GM12878 (cell line): ENCODE measurements around the gene CTNS. TPM values are rescaled to one million over a fixed set of nuclear protein-coding genes. Genes with fewer than 3 reads are reported as not detected.

Experiments used
- ATF2 ChIP-seq: IDR thresholded peaks from 2 replicates; pipeline ENCODE4 v1.6.1; 2012; ENCODE audit warnings: low read length, inconsistent platforms
- BCLAF1 ChIP-seq: fragments of 450-650 bp; IDR thresholded peaks from 2 replicates; pipeline ENCODE4 v1.6.1; 2017; ENCODE audit warnings: antibody characterized with exemption, mild to moderate bottlenecking, moderate library complexity
- BHLHE40 ChIP-seq, 2 experiments: fragments of 450-650 bp in 1 of 2; IDR thresholded peaks; 2 replicates each; pipeline ENCODE4 v1.6.1; 2011 to 2017; ENCODE audit warnings: low read depth in 2 of 2, borderline replicate concordance in 1 of 2, improper control_type of control experiment in 1 of 2, low read length in 1 of 2, mild to moderate bottlenecking in 1 of 2
- CBX3 ChIP-seq: fragments of 200-600 bp; sonication (generic); IDR thresholded peaks from 2 replicates; pipeline ENCODE4 v1.6.1; 2016; ENCODE audit warnings: low read depth, borderline replicate concordance
- CEBPB ChIP-seq, 2 experiments: fragments of 150-350 bp in 1 of 2; IDR thresholded peaks; 2 replicates each; pipeline ENCODE4 v1.6.1; 2012 to 2014; ENCODE audit warnings: low read depth in 2 of 2, low read length in 2 of 2, borderline replicate concordance in 1 of 2, inconsistent platforms in 1 of 2
- FOS ChIP-seq: IDR thresholded peaks from 3 replicates; pipeline ENCODE4 v1.6.1; 2011; ENCODE audit warnings: borderline replicate concordance; ENCODE audit not compliant: insufficient read length; ENCODE audit errors: extremely low read depth
- KLF5 ChIP-seq: fragments of 450-650 bp; IDR thresholded peaks from 2 replicates; pipeline ENCODE4 v1.6.1; 2014; ENCODE audit warnings: mild to moderate bottlenecking; ENCODE audit not compliant: partially characterized antibody
- ZNF687 ChIP-seq: fragments of 450-650 bp; IDR thresholded peaks from 2 replicates; pipeline ENCODE4 v1.6.1; 2017; ENCODE audit warnings: mild to moderate bottlenecking, moderate library complexity
- polyA plus RNA-seq, 11 experiments: library from polyadenylated mRNA; depleted of rRNA in 4 of 11; unstranded in 6 of 11; stranded (reverse) in 5 of 11; fragments of >200 nt; fragmentation: Nextera tagmentation in 4 of 11; fragmentation: Illumina TruSeq in 1 of 11; extraction: Ambion mirVana in 4 of 11; extraction: Trizol in 1 of 11; gene quantifications; 1 replicate in 1 of 11; 2 replicates in 10 of 11; pipeline versions ENCODE4 v1.2.1 to v1.2.3, GENCODE V29; 2011 to 2016; ENCODE audit warnings: inconsistent platforms in 2 of 11, missing spikeins in 2 of 11, low read depth in 1 of 11
- total RNA-seq, 4 experiments: library from RNA; depleted of rRNA in 3 of 4; stranded (reverse); fragments of >200 nt in 3 of 4; fragmentation: Illumina TruSeq in 1 of 4; extraction: Trizol in 1 of 4; gene quantifications; 2 replicates each; pipeline versions ENCODE4 v1.2.1 to v1.2.3, GENCODE V29; 2013 to 2021
- TF ChIP-seq, protein P1 (sequence below): IDR thresholded peaks from 2 replicates; pipeline ENCODE4 v1.6.1; 2011; ENCODE audit warnings: borderline replicate concordance, low read depth, mild to moderate bottlenecking, moderate library complexity, low read length; ENCODE audit not compliant: insufficient read depth, poor library complexity, severe bottlenecking
- TF ChIP-seq, protein P2 (sequence below): IDR thresholded peaks from 2 replicates; pipeline ENCODE4 v1.6.1; 2012; ENCODE audit warnings: mild to moderate bottlenecking, low read depth, low read length
- TF ChIP-seq, protein P3 (sequence below): fragments of 450-650 bp; formaldehyde crosslinking; IDR thresholded peaks from 2 replicates; pipeline ENCODE4 v1.4.0; 2022; ENCODE audit warnings: mild to moderate bottlenecking, moderate library complexity

CTNS gene
- total and polyA plus RNA-seq, 10 of the 15 experiments (the other 5 are each of a cell fraction or from before 2014, with no cell fraction given) = 0.92 to 10.7 (median 6.4) TPM

GRCh38 chr17:3693829-3694231, 57.3 kb downstream of the CTNS start (continued):
- no peak for TF ChIP-seq BCLAF1
- TF ChIP-seq, protein P1, sequence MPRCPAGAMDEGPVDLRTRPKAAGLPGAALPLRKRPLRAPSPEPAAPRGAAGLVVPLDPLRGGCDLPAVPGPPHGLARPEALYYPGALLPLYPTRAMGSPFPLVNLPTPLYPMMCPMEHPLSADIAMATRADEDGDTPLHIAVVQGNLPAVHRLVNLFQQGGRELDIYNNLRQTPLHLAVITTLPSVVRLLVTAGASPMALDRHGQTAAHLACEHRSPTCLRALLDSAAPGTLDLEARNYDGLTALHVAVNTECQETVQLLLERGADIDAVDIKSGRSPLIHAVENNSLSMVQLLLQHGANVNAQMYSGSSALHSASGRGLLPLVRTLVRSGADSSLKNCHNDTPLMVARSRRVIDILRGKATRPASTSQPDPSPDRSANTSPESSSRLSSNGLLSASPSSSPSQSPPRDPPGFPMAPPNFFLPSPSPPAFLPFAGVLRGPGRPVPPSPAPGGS = peak; percentile 74
- TF ChIP-seq, protein P2, sequence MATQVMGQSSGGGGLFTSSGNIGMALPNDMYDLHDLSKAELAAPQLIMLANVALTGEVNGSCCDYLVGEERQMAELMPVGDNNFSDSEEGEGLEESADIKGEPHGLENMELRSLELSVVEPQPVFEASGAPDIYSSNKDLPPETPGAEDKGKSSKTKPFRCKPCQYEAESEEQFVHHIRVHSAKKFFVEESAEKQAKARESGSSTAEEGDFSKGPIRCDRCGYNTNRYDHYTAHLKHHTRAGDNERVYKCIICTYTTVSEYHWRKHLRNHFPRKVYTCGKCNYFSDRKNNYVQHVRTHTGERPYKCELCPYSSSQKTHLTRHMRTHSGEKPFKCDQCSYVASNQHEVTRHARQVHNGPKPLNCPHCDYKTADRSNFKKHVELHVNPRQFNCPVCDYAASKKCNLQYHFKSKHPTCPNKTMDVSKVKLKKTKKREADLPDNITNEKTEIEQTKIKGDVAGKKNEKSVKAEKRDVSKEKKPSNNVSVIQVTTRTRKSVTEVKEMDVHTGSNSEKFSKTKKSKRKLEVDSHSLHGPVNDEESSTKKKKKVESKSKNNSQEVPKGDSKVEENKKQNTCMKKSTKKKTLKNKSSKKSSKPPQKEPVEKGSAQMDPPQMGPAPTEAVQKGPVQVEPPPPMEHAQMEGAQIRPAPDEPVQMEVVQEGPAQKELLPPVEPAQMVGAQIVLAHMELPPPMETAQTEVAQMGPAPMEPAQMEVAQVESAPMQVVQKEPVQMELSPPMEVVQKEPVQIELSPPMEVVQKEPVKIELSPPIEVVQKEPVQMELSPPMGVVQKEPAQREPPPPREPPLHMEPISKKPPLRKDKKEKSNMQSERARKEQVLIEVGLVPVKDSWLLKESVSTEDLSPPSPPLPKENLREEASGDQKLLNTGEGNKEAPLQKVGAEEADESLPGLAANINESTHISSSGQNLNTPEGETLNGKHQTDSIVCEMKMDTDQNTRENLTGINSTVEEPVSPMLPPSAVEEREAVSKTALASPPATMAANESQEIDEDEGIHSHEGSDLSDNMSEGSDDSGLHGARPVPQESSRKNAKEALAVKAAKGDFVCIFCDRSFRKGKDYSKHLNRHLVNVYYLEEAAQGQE = no peak
- TF ChIP-seq KLF5 = no peak
- peak; percentile 81; the same call in 1 of the 2 replicates for TF ChIP-seq ATF2
- TF ChIP-seq BHLHE40 (IDR thresholded peaks at IDR 0.05; ENCODE audit: borderline replicate concordance in 1 of 2, low read depth in 2 of 2, low read length in 1 of 2) = peak; percentile 83 to 94
- no peak for TF ChIP-seq CBX3
- TF ChIP-seq, protein P3, sequence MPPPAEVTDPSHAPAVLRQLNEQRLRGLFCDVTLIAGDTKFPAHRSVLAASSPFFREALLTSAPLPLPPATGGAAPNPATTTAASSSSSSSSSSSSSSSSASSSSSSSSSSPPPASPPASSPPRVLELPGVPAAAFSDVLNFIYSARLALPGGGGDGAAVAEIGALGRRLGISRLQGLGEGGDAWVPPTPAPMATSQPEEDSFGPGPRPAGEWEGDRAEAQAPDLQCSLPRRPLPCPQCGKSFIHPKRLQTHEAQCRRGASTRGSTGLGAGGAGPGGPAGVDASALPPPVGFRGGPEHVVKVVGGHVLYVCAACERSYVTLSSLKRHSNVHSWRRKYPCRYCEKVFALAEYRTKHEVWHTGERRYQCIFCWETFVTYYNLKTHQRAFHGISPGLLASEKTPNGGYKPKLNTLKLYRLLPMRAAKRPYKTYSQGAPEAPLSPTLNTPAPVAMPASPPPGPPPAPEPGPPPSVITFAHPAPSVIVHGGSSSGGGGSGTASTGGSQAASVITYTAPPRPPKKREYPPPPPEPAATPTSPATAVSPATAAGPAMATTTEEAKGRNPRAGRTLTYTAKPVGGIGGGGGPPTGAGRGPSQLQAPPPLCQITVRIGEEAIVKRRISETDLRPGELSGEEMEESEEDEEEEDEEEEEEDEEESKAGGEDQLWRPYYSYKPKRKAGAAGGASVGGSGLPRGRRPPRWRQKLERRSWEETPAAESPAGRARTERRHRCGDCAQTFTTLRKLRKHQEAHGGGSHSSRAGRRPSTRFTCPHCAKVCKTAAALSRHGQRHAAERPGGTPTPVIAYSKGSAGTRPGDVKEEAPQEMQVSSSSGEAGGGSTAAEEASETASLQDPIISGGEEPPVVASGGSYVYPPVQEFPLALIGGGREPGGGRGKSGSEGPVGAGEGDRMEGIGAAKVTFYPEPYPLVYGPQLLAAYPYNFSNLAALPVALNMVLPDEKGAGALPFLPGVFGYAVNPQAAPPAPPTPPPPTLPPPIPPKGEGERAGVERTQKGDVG (CRISPR knock-in tag) = no peak
- TF ChIP-seq CEBPB (IDR thresholded peaks at IDR 0.05; ENCODE audit: borderline replicate concordance in 1 of 2, low read depth in 2 of 2, low read length in 2 of 2) = no peak; a peak in 1 of 4 replicates
- TF ChIP-seq ZNF687 = no peak
- no peak for TF ChIP-seq FOS
